Measurements from ENCODE around the gene PSORS1C1. TPM values are rescaled to one million over a fixed set of nuclear protein-coding genes. Genes with fewer than 3 reads are reported as not detected.
"Not testable (repeated sequence)": the region's sequence is repeated elsewhere in the genome, so short reads cannot be mapped to it uniquely, and the experiment has no call there.

The PSORS1C1 gene
- 1.1 TPM for polyA plus RNA-seq (2012; ENCODE audit: missing spikeins)

DNA sequence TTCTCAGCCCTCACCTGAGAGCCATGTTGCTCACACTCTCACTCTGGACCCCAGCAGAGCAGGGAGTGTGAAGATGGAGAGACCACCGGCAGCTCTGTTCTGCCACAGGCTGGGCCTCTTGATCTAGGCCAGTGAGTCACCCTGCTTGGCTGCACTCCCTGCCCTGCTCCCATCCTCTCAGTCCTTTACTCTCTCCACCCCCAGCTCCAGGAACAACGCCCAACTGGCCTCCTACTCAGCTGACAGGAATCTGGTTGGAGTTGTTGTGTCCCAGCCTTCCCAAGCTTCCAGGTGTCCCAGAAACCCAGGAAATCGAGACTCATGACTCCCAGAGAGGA is at the start of gene PSORS1C1:
Gene PSORS1C1 (plus strand): TSS at position 260 of the 338 bp plus-strand sequence. CDS start 14,833 bp downstream, outside the sequence.
- FAIRE-seq (no peak), DNase-seq (ENCODE audit: insufficient read length) (no peak)
- no peak for TF ChIP-seq POLR2A (IDR thresholded peaks at IDR 0.05; ENCODE audit: low read depth, low read length)
- no peak for TF ChIP-seq TAF1 (IDR thresholded peaks at IDR 0.05; ENCODE audit: borderline replicate concordance, low read depth, low read length)
- TF ChIP-seq POLR2AphosphoS5 (IDR thresholded peaks at IDR 0.05; ENCODE audit: low read depth, low read length), result no peak

GRCh38 chr6:31065556-31065955 is 49.0 kb upstream of the PSORS1C1 start:
- FAIRE-seq (no peak), DNase-seq (ENCODE audit: insufficient read length) (no peak)
- TF ChIP-seq POLR2A (IDR thresholded peaks at IDR 0.05; ENCODE audit: low read depth, low read length), result no peak
- TF ChIP-seq TAF1 (IDR thresholded peaks at IDR 0.05; ENCODE audit: borderline replicate concordance, low read depth, low read length), result no peak
- TF ChIP-seq POLR2AphosphoS5 (IDR thresholded peaks at IDR 0.05; ENCODE audit: low read depth, low read length), result no peak

DNA sequence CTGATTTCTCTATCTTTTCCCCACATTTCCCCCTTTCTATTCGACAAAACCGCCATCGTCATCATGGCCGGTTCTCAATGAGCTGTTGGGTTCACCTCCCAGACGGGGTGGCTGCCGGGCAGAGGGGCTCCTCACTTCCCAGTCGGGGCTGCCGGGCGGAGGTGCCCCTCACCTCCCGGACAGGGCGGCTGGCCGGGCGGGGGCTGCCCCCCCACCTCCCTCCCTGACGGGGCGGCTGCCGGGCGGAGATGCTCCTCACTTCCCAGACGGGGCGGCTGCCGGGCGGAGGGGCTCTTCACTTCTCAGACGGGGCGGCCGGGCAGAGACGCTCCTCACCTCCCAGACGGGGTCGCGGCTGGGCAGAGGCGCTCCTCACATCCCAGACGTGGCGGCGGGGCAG is 47.6 kb upstream of the PSORS1C1 start:
- DNase-seq (ENCODE audit: insufficient read length); FAIRE-seq: not testable (repeated sequence)

- FAIRE-seq, result not testable (repeated sequence)
Observed at GRCh38 chr6:31067891-31068668, 46.5 kb upstream of the PSORS1C1 start.

DNA sequence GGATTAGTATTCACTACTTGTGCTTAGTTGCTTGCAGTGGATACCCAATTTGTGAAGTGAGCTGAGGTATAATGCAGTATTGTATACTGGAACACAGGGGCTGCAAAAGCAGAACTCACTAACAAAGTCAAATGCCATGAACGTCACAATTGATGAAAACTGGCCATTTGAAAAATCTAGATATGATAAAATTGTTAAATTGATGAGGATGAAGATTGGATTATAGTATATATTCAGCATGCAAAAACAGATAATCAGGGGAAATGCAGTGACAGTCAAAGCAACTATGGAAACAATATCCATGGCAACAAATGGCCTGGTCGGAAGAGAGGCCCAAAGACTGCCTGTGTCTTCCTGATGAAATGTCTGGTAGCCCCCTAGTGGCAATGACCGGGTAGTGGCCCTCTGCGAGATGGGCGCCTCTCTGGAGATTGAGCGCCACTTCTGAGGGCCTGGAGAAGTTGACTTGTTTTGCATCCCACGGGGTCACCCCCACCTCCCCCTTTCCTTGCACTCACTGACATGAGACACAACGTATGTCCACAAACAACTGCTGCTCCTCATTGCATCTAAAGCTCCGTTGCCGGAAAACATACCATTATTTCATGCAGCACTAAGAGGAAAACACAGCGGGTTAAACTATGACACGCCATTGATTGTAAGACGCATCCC is 45.8 kb upstream of the PSORS1C1 start:
- peak; percentile 44 for DNase-seq (ENCODE audit: insufficient read length)
- TF ChIP-seq POLR2A (IDR thresholded peaks at IDR 0.05; ENCODE audit: low read depth, low read length) (no peak), POLR2AphosphoS5 (IDR thresholded peaks at IDR 0.05; ENCODE audit: low read depth, low read length) (no peak), TAF1 (IDR thresholded peaks at IDR 0.05; ENCODE audit: borderline replicate concordance, low read depth, low read length) (no peak)
- peak; percentile 83 for FAIRE-seq

More at GRCh38 chr6:31067891-31068668, 46.5 kb upstream of the PSORS1C1 start:
- DNase-seq (ENCODE audit: insufficient read length), result not testable (repeated sequence)

DNA sequence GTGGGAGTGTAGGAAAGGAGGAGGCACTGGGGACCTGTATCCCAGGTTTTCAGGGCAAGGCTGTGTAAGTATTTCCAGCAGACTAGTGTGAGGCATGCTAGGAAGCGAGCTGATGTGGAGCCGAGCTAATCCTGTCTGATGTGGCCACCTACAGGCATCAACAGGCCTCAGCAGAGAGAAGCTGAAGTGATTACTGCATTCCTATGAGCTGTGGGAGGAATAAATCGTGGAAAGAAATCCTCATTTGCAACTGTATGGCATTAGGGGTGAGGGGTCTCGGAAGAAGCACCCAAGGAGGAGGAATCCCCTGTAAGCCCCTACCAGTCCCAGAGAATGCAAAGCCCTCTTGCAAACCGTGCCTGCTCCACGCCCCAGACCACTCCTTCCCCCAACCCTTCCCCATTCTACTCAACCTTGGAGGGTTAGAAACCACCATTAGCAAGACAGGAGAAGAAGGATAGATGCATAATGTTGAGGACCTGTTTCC is 43.8 kb upstream of the PSORS1C1 start:
- TF ChIP-seq TAF1 (IDR thresholded peaks at IDR 0.05; ENCODE audit: borderline replicate concordance, low read depth, low read length) (no peak), POLR2A (IDR thresholded peaks at IDR 0.05; ENCODE audit: low read depth, low read length) (no peak), POLR2AphosphoS5 (IDR thresholded peaks at IDR 0.05; ENCODE audit: low read depth, low read length) (no peak)
- DNase-seq (ENCODE audit: insufficient read length) (no peak), FAIRE-seq (peak; percentile 61)

DNA sequence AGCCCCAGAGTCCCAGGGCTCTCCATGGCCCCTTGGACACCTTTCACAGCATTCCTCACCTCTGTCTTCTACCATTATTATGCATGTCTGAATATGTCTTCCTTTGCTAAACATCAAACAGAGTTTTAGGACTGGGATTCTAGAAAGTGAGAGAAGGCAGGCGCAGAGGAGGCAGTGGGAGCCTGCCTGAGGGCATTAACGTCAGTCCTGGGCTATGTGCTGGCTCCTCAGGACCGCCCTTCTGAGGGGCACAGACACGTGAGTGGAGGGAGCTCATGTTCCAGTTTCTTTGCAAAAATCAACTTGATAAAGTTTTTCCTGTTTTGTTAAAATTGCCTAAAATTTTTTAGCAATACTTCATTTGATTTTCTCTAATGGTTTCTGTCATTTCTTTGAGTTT is 40.2 kb upstream of the PSORS1C1 start:
- TF ChIP-seq POLR2AphosphoS5 (IDR thresholded peaks at IDR 0.05; ENCODE audit: low read depth, low read length) (no peak), TAF1 (IDR thresholded peaks at IDR 0.05; ENCODE audit: borderline replicate concordance, low read depth, low read length) (no peak), POLR2A (IDR thresholded peaks at IDR 0.05; ENCODE audit: low read depth, low read length) (no peak)
- FAIRE-seq, result no peak
- DNase-seq (ENCODE audit: insufficient read length), result no peak

DNA sequence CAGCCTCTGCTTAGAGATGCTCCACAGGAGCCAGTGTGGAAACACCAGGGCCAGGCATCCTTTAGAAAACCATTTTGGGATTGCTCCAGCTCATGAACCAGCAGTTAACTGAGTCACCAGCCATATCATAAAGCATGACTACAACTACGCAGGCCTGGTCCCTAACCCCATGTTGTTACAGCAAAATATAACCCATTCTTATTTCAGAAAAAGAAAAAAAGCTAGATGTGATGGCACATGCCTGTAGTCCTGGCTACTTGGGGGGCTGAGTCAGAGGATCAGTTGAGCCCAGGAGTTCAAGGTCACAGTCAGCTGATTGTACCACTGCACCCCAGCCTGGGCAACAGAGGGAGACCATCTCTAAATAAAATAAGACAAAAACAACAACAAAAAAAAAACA is 39.1 kb upstream of the PSORS1C1 start:
- DNase-seq (ENCODE audit: insufficient read length) (no peak), FAIRE-seq (no peak)
- TF ChIP-seq POLR2A (IDR thresholded peaks at IDR 0.05; ENCODE audit: low read depth, low read length) (no peak), POLR2AphosphoS5 (IDR thresholded peaks at IDR 0.05; ENCODE audit: low read depth, low read length) (no peak), TAF1 (IDR thresholded peaks at IDR 0.05; ENCODE audit: borderline replicate concordance, low read depth, low read length) (no peak)

DNA sequence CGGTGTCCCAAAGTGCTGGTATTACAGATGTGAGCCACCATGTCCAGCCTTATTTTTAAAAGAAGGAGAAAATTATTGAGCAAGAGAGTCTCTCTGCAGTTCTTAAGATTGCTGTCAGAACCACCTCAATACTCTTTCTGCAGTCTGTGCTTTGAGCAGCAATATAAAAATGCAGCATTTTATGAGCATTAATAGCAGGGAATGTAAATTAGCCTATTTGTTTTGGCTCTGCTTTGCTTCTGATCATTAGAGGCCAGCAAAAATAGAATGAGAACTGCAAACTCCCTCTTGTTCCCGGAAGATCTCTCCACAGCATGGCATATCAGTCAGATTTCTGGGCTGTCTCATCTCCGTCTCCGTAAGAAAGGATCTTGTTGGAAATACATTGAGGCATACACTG is 38.0 kb upstream of the PSORS1C1 start:
- DNase-seq (ENCODE audit: insufficient read length) (no peak), FAIRE-seq (no peak)
- TF ChIP-seq POLR2A (IDR thresholded peaks at IDR 0.05; ENCODE audit: low read depth, low read length) (no peak), TAF1 (IDR thresholded peaks at IDR 0.05; ENCODE audit: borderline replicate concordance, low read depth, low read length) (no peak), POLR2AphosphoS5 (IDR thresholded peaks at IDR 0.05; ENCODE audit: low read depth, low read length) (no peak)

DNA sequence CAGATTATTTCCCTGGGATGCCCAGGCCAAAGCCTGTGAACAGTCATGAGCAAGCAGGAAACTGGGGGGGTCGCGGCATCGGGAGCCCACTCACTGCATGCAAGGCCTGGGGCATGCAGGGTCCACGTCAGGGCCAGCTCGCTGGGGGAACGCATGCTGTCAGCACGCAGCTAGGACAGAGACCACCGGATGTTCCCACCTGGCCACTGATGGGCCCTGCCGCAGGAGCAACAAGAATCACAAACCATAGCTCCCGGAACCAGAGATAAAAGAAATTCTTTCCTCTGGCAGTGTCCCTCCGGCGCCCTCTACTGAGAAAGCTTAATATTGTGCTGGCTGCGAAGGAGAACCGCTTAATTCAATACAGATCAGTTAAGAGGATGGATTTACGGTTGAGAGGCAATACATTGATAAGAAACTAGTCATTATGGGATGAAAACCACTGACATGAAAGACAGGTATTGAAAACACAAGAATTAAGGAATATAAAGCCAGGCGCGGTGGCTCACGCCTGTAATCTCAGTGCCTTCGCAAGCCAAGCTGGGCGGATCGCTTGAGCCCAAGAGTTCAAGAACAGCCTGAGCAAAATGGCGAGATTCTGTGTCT is 34.8 kb upstream of the PSORS1C1 start:
- FAIRE-seq, result no peak
- 0 out of 2 replicates have a peak, but pooled peaks have one; percentile 17 for TF ChIP-seq TAF1 (IDR thresholded peaks at IDR 0.05; ENCODE audit: borderline replicate concordance, low read depth, low read length)
- TF ChIP-seq POLR2A (IDR thresholded peaks at IDR 0.05; ENCODE audit: low read depth, low read length), result no peak

DNA sequence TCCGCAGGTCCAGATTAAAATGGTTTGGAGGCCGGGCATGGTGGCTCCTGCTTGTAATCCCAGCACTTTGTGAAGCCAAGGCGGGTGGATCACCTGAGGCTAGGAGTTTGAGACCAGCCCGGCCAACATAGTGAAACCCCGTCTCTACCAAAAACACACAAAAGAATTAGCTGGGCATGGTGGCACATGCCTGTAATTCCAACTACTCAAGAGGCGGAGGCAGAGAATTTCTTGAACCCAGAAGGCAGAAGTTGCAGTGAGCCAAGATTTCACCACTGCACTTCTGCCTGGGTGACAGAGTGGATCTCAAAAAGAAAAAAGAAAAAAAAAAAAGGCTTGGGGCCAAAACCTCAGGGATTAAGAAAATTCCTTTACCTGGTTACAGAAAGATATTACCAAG is 32.7 kb upstream of the PSORS1C1 start:
- TF ChIP-seq POLR2AphosphoS5 (IDR thresholded peaks at IDR 0.05; ENCODE audit: low read depth, low read length) (no peak), TAF1 (IDR thresholded peaks at IDR 0.05; ENCODE audit: borderline replicate concordance, low read depth, low read length) (no peak), POLR2A (IDR thresholded peaks at IDR 0.05; ENCODE audit: low read depth, low read length) (no peak)
- DNase-seq (ENCODE audit: insufficient read length) (no peak), FAIRE-seq (no peak)

More for the DNA sequence above, 34.8 kb upstream of the PSORS1C1 start:
- DNase-seq (ENCODE audit: insufficient read length), result peak; percentile 35
